ENCODE measurements around the gene ACER2.

ACER2 gene

GRCh38 chr9:19490269-19490668, 81.5 kb downstream of the ACER2 start:
- no peak for DNase-seq

DNA sequence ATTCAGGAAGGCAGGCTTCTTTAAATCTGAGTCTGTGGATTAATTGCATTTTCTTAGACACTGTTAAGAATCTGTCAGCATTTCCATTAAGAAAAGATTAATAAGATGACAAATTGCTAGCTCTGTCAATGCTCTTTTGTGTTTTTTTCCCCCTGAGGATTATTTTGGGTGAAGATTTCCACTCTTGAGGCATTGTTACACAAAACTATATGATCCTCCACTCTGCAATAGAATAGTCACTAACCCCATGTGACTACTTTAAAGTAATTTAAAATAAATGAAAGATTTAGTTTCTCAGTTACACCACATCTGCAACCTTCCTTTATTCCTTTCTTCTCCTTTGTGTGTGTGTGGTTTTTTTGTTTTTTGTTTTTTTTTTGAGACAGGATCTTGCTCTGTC, 82.0 kb downstream of the ACER2 start:
- no peak for DNase-seq

DNA sequence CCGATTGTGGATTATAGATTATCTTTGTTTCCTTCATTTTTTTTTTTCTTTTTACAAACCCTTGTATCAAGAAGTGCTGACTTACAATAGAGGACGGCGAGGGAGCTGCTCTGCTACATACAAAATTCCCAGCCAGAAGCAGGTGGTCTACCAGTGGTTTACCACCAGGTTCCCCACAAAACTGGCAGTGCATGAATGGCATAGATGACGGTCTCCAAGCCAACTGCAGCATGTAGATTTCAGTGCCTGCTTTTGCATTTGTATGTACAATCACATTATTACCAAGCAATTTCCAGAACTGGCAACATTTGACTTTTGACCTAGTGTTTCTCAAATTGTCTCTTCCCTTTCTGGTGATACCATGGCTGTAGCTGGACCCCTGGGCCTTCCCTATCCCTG, 84.0 kb downstream of the ACER2 start:
- peak in 1 of 2 donors; percentile 55 for DNase-seq

DNA sequence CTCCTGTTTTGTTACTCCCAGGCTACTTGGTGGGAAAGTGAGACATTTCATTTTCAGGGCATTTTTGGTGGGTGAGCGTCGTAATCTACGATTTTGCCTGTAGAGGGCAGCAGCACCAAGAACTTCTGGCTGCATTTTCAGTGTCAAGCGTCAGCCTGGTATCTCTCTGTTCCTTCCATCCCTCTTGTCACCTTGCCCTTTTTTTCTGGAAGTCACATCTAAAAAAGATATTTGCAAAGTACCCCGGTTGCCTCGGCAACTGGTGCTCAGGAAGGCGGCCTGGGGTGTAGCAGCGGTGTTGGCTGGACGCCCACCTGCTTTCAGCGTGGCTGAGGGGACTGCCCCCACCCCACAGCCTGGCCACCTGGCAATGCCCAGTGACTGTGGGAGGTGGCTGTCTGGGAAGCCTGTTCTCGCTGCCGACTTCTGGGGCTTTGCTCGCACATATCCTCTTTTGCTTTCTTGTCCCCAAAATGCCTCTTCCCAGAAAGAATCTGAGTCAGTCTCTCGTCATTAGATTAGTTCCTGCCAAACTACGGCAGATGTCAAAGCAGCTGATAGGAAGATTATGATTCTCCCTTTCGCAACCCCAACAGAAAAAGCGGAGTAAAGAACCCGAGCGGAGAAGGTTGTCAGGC, 84.5 kb downstream of the ACER2 start:
- peak; percentile 82 to 89 for DNase-seq

DNA sequence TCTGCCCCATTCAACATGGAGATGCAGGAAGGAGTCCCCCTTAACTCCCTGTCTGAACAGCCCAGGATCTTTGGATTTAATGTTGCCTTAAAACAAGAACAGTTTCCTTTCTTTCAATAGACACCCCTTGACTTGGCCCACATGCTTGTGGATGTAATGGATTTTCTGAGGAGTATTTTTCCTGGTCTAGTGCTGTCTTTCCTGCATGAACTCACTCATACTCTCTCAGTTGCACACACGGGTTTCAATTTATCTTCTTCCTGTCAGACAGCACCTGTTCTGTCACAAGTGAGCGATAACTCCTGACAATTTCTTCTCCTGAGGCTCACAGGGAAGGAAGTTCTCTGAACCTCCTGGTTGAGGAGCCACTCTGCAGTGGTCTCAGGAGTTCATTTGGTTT, 85.1 kb downstream of the ACER2 start:
- DNase-seq = no peak

- DNase-seq = no peak
These were observed 86.6 kb downstream of the ACER2 start for GRCh38 chr9:19495186-19496028.

- no peak for DNase-seq
These were observed 87.7 kb downstream of the ACER2 start for GRCh38 chr9:19496321-19497050.

GRCh38 chr9:19497276-19497675, 88.5 kb downstream of the ACER2 start:
- no peak for DNase-seq

- DNase-seq = no peak
These were observed 89.2 kb downstream of the ACER2 start for GRCh38 chr9:19498015-19498414.
